Astrocyte of the cerebellum (primary cell): Measurements from ENCODE around the gene GRP.
A peak's percentile ranks its signal among the peaks of the same experiment; 100 is the strongest.
"Not testable (repeated sequence)": the region's sequence is repeated elsewhere in the genome, so short reads cannot be mapped to it uniquely, and the experiment has no call there.

ENCODE experiments used
- DNase-seq: peaks from one replicate; pipeline ENCODE4 v3.0.0-alpha.2; 2011; ENCODE audit warnings: low read depth
- H3K4me3 ChIP-seq: 2 replicates; pipeline ENCODE4 v1.5.1; 2011; ENCODE audit warnings: mild to moderate bottlenecking, low read depth, low read length, moderate library complexity
- in situ Hi-C: cut with HindIII; loops from 2 replicates; pipeline ENCODE4 v1.10.0; 2017; ENCODE audit warnings: low sequenced_read_pairs
- TF ChIP-seq, protein P1 (sequence below): IDR thresholded peaks from 2 replicates; pipeline ENCODE4 v1.5.1; 2012; ENCODE audit warnings: low read length, low read depth, moderate library complexity, mild to moderate bottlenecking; ENCODE audit errors: missing control alignments

Gene GRP

DNA sequence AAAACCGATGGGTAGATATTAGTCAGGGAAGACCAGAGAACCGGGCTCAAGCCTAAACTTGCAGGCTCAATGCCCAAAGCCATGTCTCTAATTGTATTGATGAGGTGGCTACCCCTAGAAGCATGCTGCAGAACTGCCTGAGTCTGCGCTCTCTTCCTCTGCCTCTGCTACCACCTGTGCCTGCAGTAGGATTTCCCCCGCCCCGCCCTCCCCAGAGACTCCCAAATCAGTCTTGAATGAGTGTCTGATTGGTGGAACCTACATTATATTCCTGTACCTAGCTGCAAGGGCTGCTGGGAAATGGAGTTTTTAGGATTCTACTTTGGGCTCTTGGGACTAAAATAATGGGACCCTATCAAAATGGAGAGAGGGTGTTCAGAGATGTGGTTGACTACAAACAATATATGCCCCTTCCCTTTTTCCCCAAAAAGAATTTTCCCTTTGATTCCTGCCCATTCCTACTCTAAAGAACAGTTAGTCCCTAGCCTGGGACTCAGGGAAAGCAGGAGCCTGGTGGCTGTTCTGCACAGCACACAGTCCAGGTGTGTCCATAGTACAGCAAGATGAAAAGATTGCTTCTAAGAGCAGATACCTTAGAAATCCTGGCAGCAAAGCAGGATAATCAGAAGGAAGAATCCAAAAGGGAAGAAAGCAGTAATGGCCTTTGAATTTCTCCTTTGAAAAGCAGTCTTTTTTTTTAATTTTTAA, 12.5 kb downstream of the GRP start:
- in situ Hi-C loops: no loop called here
- no peak for DNase-seq
- TF ChIP-seq, protein P1, sequence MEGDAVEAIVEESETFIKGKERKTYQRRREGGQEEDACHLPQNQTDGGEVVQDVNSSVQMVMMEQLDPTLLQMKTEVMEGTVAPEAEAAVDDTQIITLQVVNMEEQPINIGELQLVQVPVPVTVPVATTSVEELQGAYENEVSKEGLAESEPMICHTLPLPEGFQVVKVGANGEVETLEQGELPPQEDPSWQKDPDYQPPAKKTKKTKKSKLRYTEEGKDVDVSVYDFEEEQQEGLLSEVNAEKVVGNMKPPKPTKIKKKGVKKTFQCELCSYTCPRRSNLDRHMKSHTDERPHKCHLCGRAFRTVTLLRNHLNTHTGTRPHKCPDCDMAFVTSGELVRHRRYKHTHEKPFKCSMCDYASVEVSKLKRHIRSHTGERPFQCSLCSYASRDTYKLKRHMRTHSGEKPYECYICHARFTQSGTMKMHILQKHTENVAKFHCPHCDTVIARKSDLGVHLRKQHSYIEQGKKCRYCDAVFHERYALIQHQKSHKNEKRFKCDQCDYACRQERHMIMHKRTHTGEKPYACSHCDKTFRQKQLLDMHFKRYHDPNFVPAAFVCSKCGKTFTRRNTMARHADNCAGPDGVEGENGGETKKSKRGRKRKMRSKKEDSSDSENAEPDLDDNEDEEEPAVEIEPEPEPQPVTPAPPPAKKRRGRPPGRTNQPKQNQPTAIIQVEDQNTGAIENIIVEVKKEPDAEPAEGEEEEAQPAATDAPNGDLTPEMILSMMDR: no peak
- H3K4me3 ChIP-seq: no peak overlapping the region

DNA sequence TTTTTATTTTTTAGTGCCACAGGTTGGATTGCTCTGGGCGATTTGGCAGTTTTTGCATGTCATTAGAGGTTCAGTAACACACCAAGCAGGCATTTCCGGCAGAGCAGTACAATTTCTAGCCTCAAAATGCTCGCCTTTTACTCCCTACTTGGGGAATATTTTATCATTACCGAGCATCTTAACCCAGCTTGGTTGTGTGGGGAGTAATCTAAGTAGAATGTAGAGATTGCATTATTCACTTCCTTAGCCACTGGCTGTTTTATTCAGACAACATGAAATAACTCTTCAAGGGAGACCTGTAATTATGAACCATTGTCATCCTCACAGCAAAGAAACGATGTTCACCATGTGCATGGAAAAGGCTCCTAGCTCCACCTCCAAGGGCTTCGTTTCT, 13.1 kb downstream of the GRP start:
- in situ Hi-C loops: no loop called here
- no peak overlapping the region for H3K4me3 ChIP-seq
- TF ChIP-seq, protein P1: no peak
- no peak for DNase-seq

DNA sequence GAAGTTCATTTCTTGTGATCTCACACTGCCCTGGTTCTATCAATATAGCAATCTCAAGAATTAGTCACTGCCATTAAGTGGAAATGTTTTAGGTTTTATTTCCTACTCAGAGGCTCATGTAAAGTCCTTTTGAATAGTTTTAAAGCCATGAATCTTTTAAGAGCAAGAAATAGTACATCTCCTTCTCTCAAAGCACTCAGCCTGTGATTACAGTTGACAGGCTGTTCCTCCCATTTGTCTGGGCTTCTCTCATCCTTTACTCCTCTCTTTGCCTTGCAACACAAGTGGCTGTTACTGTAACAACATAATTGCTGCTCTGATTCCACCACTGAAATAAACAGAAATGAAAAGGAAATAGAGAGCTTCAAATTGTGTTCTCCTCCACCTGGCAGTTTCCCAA, 18.4 kb downstream of the GRP start:
- no peak for DNase-seq
- TF ChIP-seq, protein P1: no peak
- in situ Hi-C loops: no loop called here
- no peak overlapping the region for H3K4me3 ChIP-seq

DNA sequence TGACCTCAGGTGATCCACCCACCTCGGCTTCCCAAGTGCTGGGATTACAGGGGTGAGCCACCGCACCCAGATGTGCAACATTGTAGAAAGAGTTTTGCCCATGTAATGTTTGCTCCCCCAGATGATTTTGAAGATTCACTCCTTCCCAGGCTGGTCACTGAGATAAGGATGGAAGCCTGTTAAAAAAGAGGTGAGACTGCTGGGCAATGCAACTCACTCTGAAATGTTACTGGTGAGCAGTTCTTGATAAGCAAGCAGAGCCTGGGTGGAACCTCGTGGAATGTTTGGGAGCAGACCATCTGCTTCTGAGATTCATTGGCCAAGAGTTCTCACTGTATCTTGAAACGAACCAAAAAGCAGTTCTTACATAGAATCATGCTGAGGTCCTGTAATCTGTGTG, 19.7 kb downstream of the GRP start:
- DNase-seq: no peak
- no peak overlapping the region for H3K4me3 ChIP-seq
- in situ Hi-C loops: no loop called here
- TF ChIP-seq, protein P1: no peak

DNA sequence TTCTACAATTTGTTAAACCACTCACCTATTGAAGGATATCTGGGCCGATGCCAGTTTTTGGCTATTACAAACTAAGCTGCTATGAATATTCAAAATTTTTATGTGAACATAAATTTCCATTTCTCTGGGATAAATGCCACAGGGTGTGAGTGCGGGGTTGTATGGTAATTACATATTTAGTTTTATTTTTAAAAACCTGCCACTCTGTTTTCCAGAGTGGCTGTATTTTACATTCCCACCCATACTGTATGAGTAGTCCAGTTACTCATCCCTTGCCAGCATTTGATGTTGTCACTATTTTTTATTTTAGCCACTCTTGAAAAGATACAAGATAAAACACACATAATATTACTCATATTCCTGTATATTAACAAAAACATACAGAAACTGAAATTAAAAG, 22.9 kb downstream of the GRP start:
- no peak overlapping the region for H3K4me3 ChIP-seq
- in situ Hi-C loops: no loop called here
- TF ChIP-seq, protein P1: no peak
- DNase-seq: no peak

DNA sequence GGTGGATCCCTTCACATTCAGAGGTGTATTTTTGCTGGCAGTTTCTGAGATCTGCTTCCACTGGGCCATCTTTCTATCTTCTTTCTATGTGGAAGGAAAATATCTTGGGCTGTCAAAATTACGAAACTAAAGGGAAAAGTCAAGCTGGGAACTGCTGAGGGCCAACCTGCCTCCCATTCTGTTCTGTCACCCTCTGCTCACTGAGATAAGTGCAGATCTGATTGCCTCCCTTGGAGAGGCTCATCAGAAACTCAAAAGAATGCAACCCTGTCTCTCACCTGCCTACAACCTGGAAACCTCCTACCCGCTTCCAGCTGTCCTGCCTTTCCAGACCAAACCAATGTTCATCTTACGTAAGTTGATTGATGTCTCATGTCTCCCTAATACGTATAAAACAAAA, 26.8 kb downstream of the GRP start:
- in situ Hi-C loops: no loop called here
- TF ChIP-seq, protein P1: no peak
- DNase-seq: no peak
- H3K4me3 ChIP-seq: no peak overlapping the region

DNA sequence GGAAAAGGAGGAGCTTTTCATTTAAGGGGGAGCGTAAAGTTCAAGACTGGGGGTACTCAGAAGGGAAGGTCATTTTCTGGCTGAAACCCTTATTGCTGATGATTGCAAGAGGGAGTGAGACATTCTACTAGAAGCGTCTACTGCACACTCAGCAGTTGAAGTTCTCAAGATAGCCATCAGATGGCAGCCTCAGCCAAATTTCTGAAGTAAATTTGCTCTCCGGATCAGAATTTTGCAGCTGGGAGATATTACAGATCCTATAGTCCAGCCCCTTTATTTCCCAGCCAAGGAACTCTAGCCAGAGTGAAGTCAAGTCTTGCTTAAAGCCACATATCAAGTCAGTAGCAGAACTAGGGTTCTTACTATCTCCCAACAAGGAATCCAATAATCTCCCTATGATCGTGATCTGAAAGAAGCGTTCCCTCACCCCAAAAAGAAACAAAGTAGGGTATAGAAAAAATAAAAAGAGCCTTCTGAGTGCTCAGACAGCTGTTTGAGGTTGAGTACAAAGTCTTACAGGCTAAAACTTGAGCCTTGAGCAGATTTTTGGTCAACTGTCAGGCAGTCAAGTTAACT, 29.3 kb downstream of the GRP start:
- TF ChIP-seq, protein P1: peak; percentile 85
- in situ Hi-C loops: no loop called here
- peak; percentile 60 for DNase-seq
- H3K4me3 ChIP-seq: no peak overlapping the region

DNA sequence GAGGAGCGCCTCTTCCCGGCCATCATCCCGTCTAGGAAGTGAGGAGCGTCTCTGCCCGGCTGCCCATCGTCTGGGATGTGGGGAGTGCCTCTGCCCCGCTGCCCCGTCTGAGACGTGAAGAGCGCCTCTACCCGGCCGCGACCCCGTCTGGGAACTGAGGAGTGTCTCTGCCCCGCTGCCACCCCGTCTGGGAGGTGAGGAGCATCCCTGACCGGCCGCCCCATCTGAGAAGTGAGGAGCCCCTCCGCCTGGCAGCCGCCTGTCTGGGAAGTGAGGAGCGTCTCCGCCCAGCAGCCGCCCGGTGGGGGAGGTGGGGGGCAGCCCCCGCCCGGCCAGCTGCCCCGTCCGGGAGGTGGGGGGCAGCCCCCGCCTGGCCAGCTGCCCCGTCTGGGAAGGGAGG, 35.5 kb downstream of the GRP start:
- DNase-seq, in situ Hi-C loops, H3K4me3 ChIP-seq: not testable (repeated sequence)

DNA sequence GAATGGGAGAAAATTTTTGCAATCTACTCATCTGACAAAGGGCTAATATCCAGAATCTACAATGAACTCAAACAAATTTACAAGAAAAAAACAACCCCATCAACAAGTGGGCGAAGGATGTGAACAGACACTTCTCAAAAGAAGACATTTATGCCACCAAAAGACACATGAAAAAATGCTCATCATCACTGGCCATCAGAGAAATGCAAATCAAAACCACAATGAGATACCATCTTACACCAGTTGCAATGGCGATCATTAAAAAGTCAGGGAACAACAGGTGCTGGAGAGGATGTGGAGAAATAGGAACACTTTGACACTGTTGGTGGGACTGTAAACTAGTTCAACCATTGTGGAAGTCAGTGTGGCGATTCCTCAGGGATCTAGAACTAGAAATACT, 41.9 kb downstream of the GRP start:
- in situ Hi-C loops, H3K4me3 ChIP-seq, DNase-seq: not testable (repeated sequence)

DNA sequence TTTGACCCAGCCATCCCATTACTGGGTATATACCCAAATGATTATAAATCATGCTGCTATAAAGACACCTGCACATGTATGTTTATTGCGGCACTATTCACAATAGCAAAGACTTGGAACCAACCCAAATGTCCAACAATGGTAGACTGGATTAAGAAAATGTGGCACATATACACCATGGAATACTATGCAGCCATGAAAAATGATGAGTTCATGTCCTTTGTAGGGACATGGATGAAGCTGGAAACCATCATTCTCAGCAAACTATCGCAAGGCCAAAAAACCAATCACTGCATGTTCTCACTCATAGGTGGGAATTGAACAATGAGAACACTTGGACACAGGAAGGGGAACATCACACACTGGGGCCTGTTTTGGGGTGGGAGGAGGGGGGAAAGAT, 42.3 kb downstream of the GRP start:
- in situ Hi-C loops, H3K4me3 ChIP-seq, DNase-seq: not testable (repeated sequence)
